DND-41 (cell line): ENCODE measurements around the gene RYR2.
A peak's percentile ranks its signal among the peaks of the same experiment; 100 is the strongest.

Experiments
- ATAC-seq: fragments of 200-7000 bp; cut with Tn5 transposase; 3 replicates; pipeline ENCODE4 v1.9.1; 2021; ENCODE audit warnings: low read depth; ENCODE audit not compliant: insufficient read depth
- DNase-seq: peaks from one replicate; pipeline ENCODE4 v3.0.0-alpha.2; 2020
- H2AFZ ChIP-seq: 2 replicates; pipeline ENCODE4 v1.6.0; 2012; ENCODE audit warnings: low read depth, low read length
- H3K27ac ChIP-seq: 2 replicates; pipeline ENCODE4 v1.5.1; 2012; ENCODE audit warnings: low read length, inconsistent platforms
- H3K27me3 ChIP-seq: fragments of 200-600 bp; sonication (generic); 2 replicates; pipeline ENCODE4 v1.6.0; 2012; ENCODE audit warnings: low read length, mild to moderate bottlenecking, inconsistent platforms; ENCODE audit not compliant: insufficient read depth, poor library complexity
- H3K36me3 ChIP-seq: 2 replicates; pipeline ENCODE4 v1.5.1; 2012; ENCODE audit warnings: low read length, inconsistent platforms; ENCODE audit not compliant: insufficient read depth
- H3K4me1 ChIP-seq: 2 replicates; pipeline ENCODE4 v1.5.1; 2012; ENCODE audit warnings: mild to moderate bottlenecking, low read length; ENCODE audit not compliant: insufficient read depth
- H3K4me2 ChIP-seq: 2 replicates; pipeline ENCODE4 v1.6.0; 2012; ENCODE audit warnings: mild to moderate bottlenecking, moderate library complexity, low read length, inconsistent platforms; ENCODE audit not compliant: insufficient read depth
- H3K4me3 ChIP-seq, 2 experiments: fragments of 200-600 bp in 1 of 2; shearing (Covaris generic) in 1 of 2; 2 replicates each; pipeline ENCODE4 v1.5.1; 2012 to 2016; ENCODE audit warnings: inconsistent platforms in 2 of 2, low read length in 2 of 2, mild to moderate bottlenecking in 2 of 2, low read depth in 1 of 2, moderate library complexity in 1 of 2
- H3K79me2 ChIP-seq: 2 replicates; pipeline ENCODE4 v1.6.0; 2012; ENCODE audit warnings: low read length, inconsistent platforms; ENCODE audit not compliant: insufficient read depth
- H3K9ac ChIP-seq: 2 replicates; pipeline ENCODE4 v1.6.0; 2012; ENCODE audit warnings: low read depth, mild to moderate bottlenecking, inconsistent platforms, low read length, moderate library complexity
- H3K9me3 ChIP-seq: 2 replicates; pipeline ENCODE4 v1.5.1; 2012; ENCODE audit warnings: low read length, moderate library complexity, mild to moderate bottlenecking, inconsistent platforms; ENCODE audit not compliant: insufficient read depth, severe bottlenecking
- H4K20me1 ChIP-seq: 2 replicates; pipeline ENCODE4 v1.6.0; 2012; ENCODE audit warnings: low read length; ENCODE audit not compliant: insufficient read depth
- EZH2 ChIP-seq: IDR thresholded peaks from 3 replicates; pipeline ENCODE4 v1.6.1; 2012; ENCODE audit warnings: borderline replicate concordance, low read depth, mild to moderate bottlenecking, moderate library complexity, low read length, inconsistent platforms; ENCODE audit not compliant: severe bottlenecking
- TF ChIP-seq, protein P1 (sequence below): IDR thresholded peaks from 2 replicates; pipeline ENCODE4 v1.5.1; 2012; ENCODE audit warnings: borderline replicate concordance, low read length, moderate library complexity, mild to moderate bottlenecking; ENCODE audit not compliant: poor library complexity, severe bottlenecking; ENCODE audit errors: extremely low read depth

RYR2 gene

DNA sequence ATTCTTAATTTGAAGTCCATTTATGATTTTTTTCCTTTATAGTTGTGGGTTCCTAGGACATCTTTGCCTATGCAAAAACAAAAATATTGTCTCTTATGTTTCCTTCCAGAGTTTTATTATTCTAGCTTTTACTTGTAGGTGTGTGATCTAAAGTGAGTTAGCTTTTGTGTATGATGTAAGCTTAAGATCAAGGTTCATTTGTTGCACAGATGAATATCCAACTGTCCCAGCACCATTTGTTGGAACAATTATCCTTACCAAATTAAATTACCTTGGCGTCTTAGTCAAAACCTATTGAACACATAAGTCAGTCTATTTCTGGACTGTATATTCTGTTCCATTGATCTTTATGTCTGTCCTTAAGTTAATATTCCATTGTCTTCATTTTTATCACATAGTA lies 511.1 kb downstream of the RYR2 start:
- ATAC-seq (no peak), DNase-seq (no peak)
- H3K9me3 ChIP-seq: no peaks in the 10 kb centered on the region
- no peak overlapping the region for H3K4me3 ChIP-seq
- no peaks in the 10 kb centered on the region for H3K27me3 ChIP-seq
- H3K9ac ChIP-seq: no peak overlapping the region
- no peak overlapping the region for H2AFZ ChIP-seq
- no peaks in the 10 kb centered on the region for H3K79me2 ChIP-seq
- no peak overlapping the region for H3K4me2 ChIP-seq
- no peaks in the 10 kb centered on the region for H3K36me3 ChIP-seq
- TF ChIP-seq, protein P1, sequence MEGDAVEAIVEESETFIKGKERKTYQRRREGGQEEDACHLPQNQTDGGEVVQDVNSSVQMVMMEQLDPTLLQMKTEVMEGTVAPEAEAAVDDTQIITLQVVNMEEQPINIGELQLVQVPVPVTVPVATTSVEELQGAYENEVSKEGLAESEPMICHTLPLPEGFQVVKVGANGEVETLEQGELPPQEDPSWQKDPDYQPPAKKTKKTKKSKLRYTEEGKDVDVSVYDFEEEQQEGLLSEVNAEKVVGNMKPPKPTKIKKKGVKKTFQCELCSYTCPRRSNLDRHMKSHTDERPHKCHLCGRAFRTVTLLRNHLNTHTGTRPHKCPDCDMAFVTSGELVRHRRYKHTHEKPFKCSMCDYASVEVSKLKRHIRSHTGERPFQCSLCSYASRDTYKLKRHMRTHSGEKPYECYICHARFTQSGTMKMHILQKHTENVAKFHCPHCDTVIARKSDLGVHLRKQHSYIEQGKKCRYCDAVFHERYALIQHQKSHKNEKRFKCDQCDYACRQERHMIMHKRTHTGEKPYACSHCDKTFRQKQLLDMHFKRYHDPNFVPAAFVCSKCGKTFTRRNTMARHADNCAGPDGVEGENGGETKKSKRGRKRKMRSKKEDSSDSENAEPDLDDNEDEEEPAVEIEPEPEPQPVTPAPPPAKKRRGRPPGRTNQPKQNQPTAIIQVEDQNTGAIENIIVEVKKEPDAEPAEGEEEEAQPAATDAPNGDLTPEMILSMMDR: no peak
- TF ChIP-seq EZH2: no peak
- no peak overlapping the region for H3K27ac ChIP-seq
- no peaks in the 10 kb centered on the region for H4K20me1 ChIP-seq
- H3K4me1 ChIP-seq: no peaks in the 10 kb centered on the region

DNA sequence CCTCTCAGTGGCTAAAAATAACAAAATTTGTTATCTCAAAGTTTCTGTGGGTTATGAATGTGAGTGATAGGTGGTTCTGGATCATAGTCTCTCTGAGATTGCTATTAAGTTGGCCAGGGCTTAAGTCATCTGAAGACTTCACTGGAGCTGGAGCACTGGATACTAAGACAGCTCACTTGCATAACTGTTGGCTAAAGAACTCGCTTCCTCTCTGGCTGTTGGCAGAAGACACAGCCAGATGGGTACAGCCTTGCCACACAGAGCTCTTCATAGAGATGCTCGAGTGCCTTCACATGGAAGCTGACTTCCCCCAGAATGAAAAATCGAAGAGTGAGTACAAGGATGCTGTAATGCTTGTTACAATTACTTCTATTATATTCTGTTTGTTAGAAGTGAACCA lies 514.9 kb downstream of the RYR2 start:
- no peak overlapping the region for H3K4me3 ChIP-seq
- ATAC-seq (no peak), DNase-seq (no peak)
- TF ChIP-seq, protein P1: no peak
- no peak for TF ChIP-seq EZH2
- H3K9ac ChIP-seq: no peak overlapping the region
- no peaks in the 10 kb centered on the region for H3K79me2 ChIP-seq
- no peaks in the 10 kb centered on the region for H3K27me3 ChIP-seq
- H4K20me1 ChIP-seq: no peaks in the 10 kb centered on the region
- H3K4me2 ChIP-seq: no peak overlapping the region
- H3K27ac ChIP-seq: no peak overlapping the region
- H3K36me3 ChIP-seq: no peaks in the 10 kb centered on the region
- no peaks in the 10 kb centered on the region for H3K4me1 ChIP-seq
- H2AFZ ChIP-seq: no peak overlapping the region
- H3K9me3 ChIP-seq: no peaks in the 10 kb centered on the region

DNA sequence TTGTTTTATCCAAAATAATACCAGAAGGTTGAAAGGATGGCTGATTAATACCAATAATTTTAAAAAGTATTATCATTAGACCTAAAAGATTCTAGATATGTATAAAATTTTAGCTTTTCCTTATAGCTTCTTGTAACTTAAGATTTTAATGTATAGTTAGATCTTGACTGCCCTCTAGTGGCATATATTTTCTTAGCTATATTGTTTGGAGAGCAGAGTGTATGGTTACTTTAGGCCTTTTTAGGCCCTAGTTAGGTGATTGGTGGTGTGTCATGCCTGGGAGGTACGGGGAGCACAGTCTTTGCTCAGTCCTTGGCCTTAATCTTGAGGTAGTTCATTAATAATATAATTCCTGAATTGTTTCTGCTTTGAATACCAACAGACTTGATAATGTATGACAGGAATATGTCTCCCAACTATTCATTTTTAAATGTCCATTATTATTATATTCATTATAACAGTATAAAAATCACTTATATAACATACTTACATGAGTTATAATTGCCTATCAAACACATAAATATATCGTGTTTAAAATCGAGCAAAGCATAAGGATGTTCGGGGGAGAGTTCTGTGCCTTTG lies 520.3 kb downstream of the RYR2 start:
- H3K27me3 ChIP-seq: no peaks in the 10 kb centered on the region
- no peak overlapping the region for H2AFZ ChIP-seq
- H3K9me3 ChIP-seq: no peaks in the 10 kb centered on the region
- ATAC-seq: peak; percentile 89
- no peaks in the 10 kb centered on the region for H3K79me2 ChIP-seq
- no peaks in the 10 kb centered on the region for H3K4me1 ChIP-seq
- H3K4me2 ChIP-seq: no peak overlapping the region
- no peak overlapping the region for H3K27ac ChIP-seq
- H3K4me3 ChIP-seq: no peak overlapping the region
- H3K36me3 ChIP-seq: no peaks in the 10 kb centered on the region
- DNase-seq: no peak
- no peak overlapping the region for H3K9ac ChIP-seq
- H4K20me1 ChIP-seq: no peaks in the 10 kb centered on the region
- no peak for TF ChIP-seq EZH2
- TF ChIP-seq, protein P1: peak; percentile 77

DNA sequence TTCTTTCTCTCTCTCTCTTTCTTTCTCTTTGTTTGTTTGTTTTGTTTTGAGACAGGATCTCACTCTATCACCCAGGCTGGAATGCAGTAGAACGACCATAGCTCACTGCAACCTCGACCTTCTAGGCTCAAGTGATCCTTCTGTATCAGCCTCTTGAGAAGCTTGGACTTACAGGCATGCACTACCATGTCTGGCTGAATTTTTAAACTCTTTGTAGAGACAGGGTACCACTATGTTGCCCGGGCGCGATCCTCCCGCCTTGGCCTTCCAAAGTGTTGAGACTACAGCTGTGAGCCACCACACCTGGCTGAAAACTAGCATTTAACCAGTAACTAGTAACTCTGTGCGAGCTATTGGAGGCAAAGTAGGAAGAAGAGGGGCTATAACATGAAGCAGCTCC lies 523.3 kb downstream of the RYR2 start:
- Histone ChIP-seq H3K4me1 (no peaks in the 10 kb centered on the region), H3K27me3 (no peaks in the 10 kb centered on the region), H3K4me3 (no peak overlapping the region), H3K36me3 (no peaks in the 10 kb centered on the region), H4K20me1 (no peaks in the 10 kb centered on the region), H3K79me2 (no peaks in the 10 kb centered on the region), H3K9ac (no peak overlapping the region), H2AFZ (no peak overlapping the region), H3K27ac (no peak overlapping the region), H3K9me3 (no peaks in the 10 kb centered on the region), H3K4me2 (no peak overlapping the region)
- DNase-seq: no peak
- ATAC-seq: no peak
- TF ChIP-seq, protein P1: no peak
- TF ChIP-seq EZH2: no peak
